GM18520 (cell line): ENCODE measurements around the gene RPL7A.
A peak's percentile ranks its signal among the peaks of the same experiment; 100 is the strongest.
"Not testable (repeated sequence)": the region's sequence is repeated elsewhere in the genome, so short reads cannot be mapped to it uniquely, and the experiment has no call there.

Experiments
- ATAC-seq: cut with Tn5 transposase; IDR thresholded peaks from one replicate; pipeline ENCODE4 v1.9.1; 2021; ENCODE audit not compliant: unreplicated experiment

RPL7A gene

GRCh38 chr9:133367778-133368177 lies 19.8 kb downstream of the RPL7A start:
- ATAC-seq = no peak

- ATAC-seq = no peak
Measured at GRCh38 chr9:133368249-133368881, 20.3 kb downstream of the RPL7A start.

- no peak for ATAC-seq
Measured at GRCh38 chr9:133369422-133369821, 21.4 kb downstream of the RPL7A start.

- no peak for ATAC-seq
Measured at GRCh38 chr9:133369933-133370332, 21.9 kb downstream of the RPL7A start.

- ATAC-seq = no peak
Measured at GRCh38 chr9:133370685-133371084, 22.7 kb downstream of the RPL7A start.

GRCh38 chr9:133371261-133371711 lies 23.3 kb downstream of the RPL7A start:
- ATAC-seq = no peak

GRCh38 chr9:133372144-133372543 lies 24.1 kb downstream of the RPL7A start:
- ATAC-seq = no peak

- ATAC-seq = no peak
Measured at GRCh38 chr9:133374612-133375115, 26.6 kb downstream of the RPL7A start.

- no peak for ATAC-seq
Measured at GRCh38 chr9:133375116-133375723, 27.2 kb downstream of the RPL7A start.

GRCh38 chr9:133375724-133376654 lies 28.0 kb downstream of the RPL7A start, which contains the start of the genes STKLD1 and SURF4:
STKLD1 (plus strand) TSS chr9:133376366; CDS start chr9:133376474, 108 bp downstream.
SURF4 (minus strand) TSS chr9:133376060; CDS start chr9:133375969, 91 bp downstream.
- ATAC-seq = peak; percentile 89

- not testable (repeated sequence) for ATAC-seq
Measured at GRCh38 chr9:133377280-133377679, 29.3 kb downstream of the RPL7A start.

- no peak for ATAC-seq
Measured at GRCh38 chr9:133377721-133378216, 29.8 kb downstream of the RPL7A start.

GRCh38 chr9:133378408-133378962 lies 30.5 kb downstream of the RPL7A start:
- no peak for ATAC-seq

- ATAC-seq = no peak
Measured at GRCh38 chr9:133379153-133380086, 31.4 kb downstream of the RPL7A start.

- no peak for ATAC-seq
Measured at GRCh38 chr9:133380734-133381133, 32.7 kb downstream of the RPL7A start.

GRCh38 chr9:133382507-133383141 lies 34.6 kb downstream of the RPL7A start:
- no peak for ATAC-seq

GRCh38 chr9:133383438-133383837 lies 35.4 kb downstream of the RPL7A start:
- no peak for ATAC-seq

GRCh38 chr9:133384736-133385321 lies 36.8 kb downstream of the RPL7A start:
- ATAC-seq = no peak

GRCh38 chr9:133385452-133385851 lies 37.4 kb downstream of the RPL7A start:
- ATAC-seq = no peak
